ENCODE data around the gene BUB1B. TPM values are rescaled to one million over a fixed set of nuclear protein-coding genes. Genes with fewer than 3 reads are reported as not detected.

The BUB1B gene
- total and polyA plus RNA-seq, 9 of the 15 experiments (the other 6 are each of a cell fraction or from before 2014, with no cell fraction given), result 28.7 to 113 (median 82.2) TPM

DNA sequence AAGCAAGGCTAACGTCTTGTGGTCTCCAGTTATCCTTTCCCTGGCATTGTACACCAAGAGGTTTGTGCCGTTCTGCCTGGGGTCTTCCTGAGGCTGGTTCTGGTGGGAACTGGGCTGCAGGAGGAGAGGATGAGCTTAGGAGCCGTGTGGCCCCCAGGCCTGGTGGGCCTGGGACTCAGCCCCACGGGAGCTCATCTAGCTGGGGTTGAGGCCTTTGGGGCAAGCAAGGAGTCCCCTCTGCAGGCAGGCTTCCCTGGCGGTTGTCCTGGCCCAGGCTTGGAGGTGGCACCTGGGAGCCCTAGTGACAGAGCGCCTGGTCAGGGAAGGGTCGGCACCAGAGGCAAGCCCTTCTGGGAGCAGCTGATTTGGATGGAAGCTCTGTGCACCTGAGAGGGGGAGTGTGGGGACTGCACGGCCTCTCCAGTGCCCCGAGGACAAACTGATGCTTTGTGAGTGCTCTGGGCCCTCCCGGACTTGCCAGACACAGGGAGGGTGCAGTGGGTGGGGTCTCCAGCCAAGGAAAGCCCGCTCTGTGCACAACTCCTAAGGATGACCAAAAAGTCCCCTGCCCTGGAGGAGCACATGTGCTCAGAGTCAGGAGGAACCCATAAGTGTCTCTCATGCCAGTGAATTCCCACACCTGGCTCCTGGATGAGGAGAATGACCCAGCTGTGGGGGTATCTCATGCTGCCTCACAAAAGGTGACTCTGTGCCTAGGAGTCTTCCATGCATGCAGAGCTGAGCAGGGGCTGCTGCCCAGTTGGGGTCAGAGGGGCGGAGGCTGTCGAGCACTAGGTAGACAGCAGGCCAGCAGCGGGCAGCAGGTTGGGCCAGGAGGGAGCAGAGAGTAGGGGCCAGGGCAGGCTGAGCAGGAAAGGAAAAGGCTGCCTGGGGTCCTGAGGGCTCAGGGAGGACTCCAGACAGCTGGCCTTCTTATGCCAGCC is 80.7 kb downstream of the BUB1B start:
- WGBS (ENCODE audit: insufficient coverage, low coverage, missing lambda C conversion rate), result 46% methylated on average over 13 of the region's 14 CpGs
- Histone ChIP-seq H2AFZ (ENCODE audit: low read depth, low read length) (no peak overlapping the region), H3K4me1 (replicated peaks in 1 of 2; ENCODE audit: control insufficient read depth in 2 of 2, insufficient read depth in 2 of 2, low read length in 2 of 2) (peaks cover 24 to 40% of the 10 kb centered on the region in 2 experiments; a peak in 4 of 5 replicates), H3K9me1 (ENCODE audit: control insufficient read depth, insufficient read depth, low read length) (no peaks in the 10 kb centered on the region), H4K20me1 (replicated peaks; ENCODE audit: control insufficient read depth, insufficient read depth, low read length) (no peaks in the 10 kb centered on the region), H3K27ac (ENCODE audit: extremely low read depth, low read depth, low read length) (no peak overlapping the region), H3K9me3 (replicated peaks; ENCODE audit: control insufficient read depth, insufficient read depth, low read depth, low read length) (no peaks in the 10 kb centered on the region), H3K9ac (ENCODE audit: insufficient read depth in 1 of 2, low read depth in 2 of 2, low read length in 2 of 2) (no peak overlapping the region), H3K4me3 (no peak overlapping the region), H3K36me3 (ENCODE audit: control insufficient read depth, insufficient read depth, low read length) (no peaks in the 10 kb centered on the region), H3K27me3 (ENCODE audit: control insufficient read depth in 2 of 2, insufficient read depth in 2 of 2, low read length in 2 of 2) (peaks cover 0 to 7% of the 10 kb centered on the region in 2 experiments; a peak in 1 of 5 replicates), H3K79me2 (ENCODE audit: control insufficient read depth, insufficient read depth, low read length) (no peaks in the 10 kb centered on the region), H3K4me2 (ENCODE audit: insufficient read depth, low read length) (no peak overlapping the region)
- FAIRE-seq, result no peak
- intact Hi-C loops (cut with micrococcal nuclease) (no loop called here), in situ Hi-C loops (cut with MboI) (no loop called here)
- POLR2A ChIA-PET, result interaction anchor here (0.6 to 1.8 kb wide), 4 partner anchors 13 to 775 kb away, joined by 3 to 6 read pairs (median 4); no protein-coding TSS in a partner anchor
- ATAC-seq, result no peak
- DNase-seq (ENCODE audit: extremely low read depth in 1 of 4, low spot score in 3 of 4), result peak in 1 of 4 experiments; percentile 8
- CTCF ChIA-PET (ENCODE audit: low intra/inter-chr PET ratio), result no interaction called here
- BruUV-seq (replicated peaks), result no TSS peak
- TF ChIP-seq, protein P1, sequence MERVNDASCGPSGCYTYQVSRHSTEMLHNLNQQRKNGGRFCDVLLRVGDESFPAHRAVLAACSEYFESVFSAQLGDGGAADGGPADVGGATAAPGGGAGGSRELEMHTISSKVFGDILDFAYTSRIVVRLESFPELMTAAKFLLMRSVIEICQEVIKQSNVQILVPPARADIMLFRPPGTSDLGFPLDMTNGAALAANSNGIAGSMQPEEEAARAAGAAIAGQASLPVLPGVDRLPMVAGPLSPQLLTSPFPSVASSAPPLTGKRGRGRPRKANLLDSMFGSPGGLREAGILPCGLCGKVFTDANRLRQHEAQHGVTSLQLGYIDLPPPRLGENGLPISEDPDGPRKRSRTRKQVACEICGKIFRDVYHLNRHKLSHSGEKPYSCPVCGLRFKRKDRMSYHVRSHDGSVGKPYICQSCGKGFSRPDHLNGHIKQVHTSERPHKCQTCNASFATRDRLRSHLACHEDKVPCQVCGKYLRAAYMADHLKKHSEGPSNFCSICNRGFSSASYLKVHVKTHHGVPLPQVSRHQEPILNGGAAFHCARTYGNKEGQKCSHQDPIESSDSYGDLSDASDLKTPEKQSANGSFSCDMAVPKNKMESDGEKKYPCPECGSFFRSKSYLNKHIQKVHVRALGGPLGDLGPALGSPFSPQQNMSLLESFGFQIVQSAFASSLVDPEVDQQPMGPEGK (CRISPR knock-in tag; IDR thresholded peaks at IDR 0.05; ENCODE audit: borderline replicate concordance), result no peak
- TF ChIP-seq ELF4 (CRISPR knock-in tag; IDR thresholded peaks at IDR 0.05) (no peak), THRAP3 (IDR thresholded peaks at IDR 0.05; ENCODE audit: borderline replicate concordance) (no peak), U2AF2 (optimal IDR thresholded peaks at IDR 0.05; ENCODE audit: low read depth, low read length) (no peak), ZBTB17 (CRISPR knock-in tag; IDR thresholded peaks at IDR 0.05) (no peak), TEAD2 (tag; IDR thresholded peaks at IDR 0.05) (no peak), NCOA1 (IDR thresholded peaks at IDR 0.05; ENCODE audit: low read depth) (no peak), BRF1 (IDR thresholded peaks at IDR 0.05; ENCODE audit: borderline replicate concordance, extremely low read depth, insufficient read length) (no peak), ASH1L (IDR thresholded peaks at IDR 0.05; ENCODE audit: borderline replicate concordance, low read depth, partially characterized antibody) (no peak), RBM17 (IDR thresholded peaks at IDR 0.05; ENCODE audit: borderline replicate concordance, low read depth, low read length) (no peak), SP2 (IDR thresholded peaks at IDR 0.05; ENCODE audit: extremely low read depth, low read depth, low read length, poor library complexity, severe bottlenecking) (no peak), ZKSCAN3 (CRISPR knock-in tag; IDR thresholded peaks at IDR 0.05) (no peak), ELF1 (tag; IDR thresholded peaks at IDR 0.05) (no peak)
- TF ChIP-seq, protein P2, sequence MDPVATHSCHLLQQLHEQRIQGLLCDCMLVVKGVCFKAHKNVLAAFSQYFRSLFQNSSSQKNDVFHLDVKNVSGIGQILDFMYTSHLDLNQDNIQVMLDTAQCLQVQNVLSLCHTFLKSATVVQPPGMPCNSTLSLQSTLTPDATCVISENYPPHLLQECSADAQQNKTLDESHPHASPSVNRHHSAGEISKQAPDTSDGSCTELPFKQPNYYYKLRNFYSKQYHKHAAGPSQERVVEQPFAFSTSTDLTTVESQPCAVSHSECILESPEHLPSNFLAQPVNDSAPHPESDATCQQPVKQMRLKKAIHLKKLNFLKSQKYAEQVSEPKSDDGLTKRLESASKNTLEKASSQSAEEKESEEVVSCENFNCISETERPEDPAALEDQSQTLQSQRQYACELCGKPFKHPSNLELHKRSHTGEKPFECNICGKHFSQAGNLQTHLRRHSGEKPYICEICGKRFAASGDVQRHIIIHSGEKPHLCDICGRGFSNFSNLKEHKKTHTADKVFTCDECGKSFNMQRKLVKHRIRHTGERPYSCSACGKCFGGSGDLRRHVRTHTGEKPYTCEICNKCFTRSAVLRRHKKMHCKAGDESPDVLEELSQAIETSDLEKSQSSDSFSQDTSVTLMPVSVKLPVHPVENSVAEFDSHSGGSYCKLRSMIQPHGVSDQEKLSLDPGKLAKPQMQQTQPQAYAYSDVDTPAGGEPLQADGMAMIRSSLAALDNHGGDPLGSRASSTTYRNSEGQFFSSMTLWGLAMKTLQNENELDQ (CRISPR knock-in tag; IDR thresholded peaks at IDR 0.05; ENCODE audit: borderline replicate concordance), result no peak
- TF ChIP-seq, protein P3, sequence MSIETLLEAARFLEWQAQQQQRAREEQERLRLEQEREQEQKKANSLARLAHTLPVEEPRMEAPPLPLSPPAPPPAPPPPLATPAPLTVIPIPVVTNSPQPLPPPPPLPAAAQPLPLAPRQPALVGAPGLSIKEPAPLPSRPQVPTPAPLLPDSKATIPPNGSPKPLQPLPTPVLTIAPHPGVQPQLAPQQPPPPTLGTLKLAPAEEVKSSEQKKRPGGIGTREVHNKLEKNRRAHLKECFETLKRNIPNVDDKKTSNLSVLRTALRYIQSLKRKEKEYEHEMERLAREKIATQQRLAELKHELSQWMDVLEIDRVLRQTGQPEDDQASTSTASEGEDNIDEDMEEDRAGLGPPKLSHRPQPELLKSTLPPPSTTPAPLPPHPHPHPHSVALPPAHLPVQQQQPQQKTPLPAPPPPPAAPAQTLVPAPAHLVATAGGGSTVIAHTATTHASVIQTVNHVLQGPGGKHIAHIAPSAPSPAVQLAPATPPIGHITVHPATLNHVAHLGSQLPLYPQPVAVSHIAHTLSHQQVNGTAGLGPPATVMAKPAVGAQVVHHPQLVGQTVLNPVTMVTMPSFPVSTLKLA (conservative IDR thresholded peaks at IDR 0.05), result no peak

All from K562 (cell line).